IMR-90 (cell line): ENCODE data around the gene HEPHL1. TPM values are rescaled to one million over a fixed set of nuclear protein-coding genes. Genes with fewer than 3 reads are reported as not detected.
"Not testable (repeated sequence)": the region's sequence is repeated elsewhere in the genome, so short reads cannot be mapped to it uniquely, and the experiment has no call there.

ENCODE experiments used
- ATAC-seq: fragments of 200-7000 bp; cut with Tn5 transposase; 2 replicates; pipeline ENCODE4 v1.9.1; 2020; ENCODE audit warnings: low read depth, mild to moderate bottlenecking, moderate library complexity
- BruUV-seq: library from RNA; stranded (reverse); fragments of 400-500 nt; replicated peaks from 2 replicates; lab custom pipeline; 2021; lab: Mats Ljungman, UMichigan
- CTCF ChIA-PET: fragments of 300-600 bp; formaldehyde crosslinking; extraction: SDS; loops from one replicate; lab custom pipeline; 2021; ENCODE audit warnings: antibody characterized with exemption; lab: Yijun Ruan, JAX
- POLR2A ChIA-PET: fragments of 300-600 bp; sonication (Branson Sonifier 250); formaldehyde crosslinking; loops from one replicate; lab custom pipeline; 2022; ENCODE audit warnings: antibody characterized with exemption; ENCODE audit not compliant: unreplicated experiment; lab: Charles Lee
- DNase-seq: peaks from one replicate; pipeline ENCODE4 v3.0.0; 2013
- H2AFZ ChIP-seq: replicated peaks from 2 replicates; pipeline ENCODE3; 2013; ENCODE audit warnings: low read length, mild to moderate bottlenecking; ENCODE audit not compliant: poor library complexity
- H2AK5ac ChIP-seq: 2 replicates; pipeline ENCODE4 v1.6.1; 2013; ENCODE audit warnings: low read depth, low read length, inconsistent platforms
- H2AK9ac ChIP-seq: replicated peaks from 2 replicates; pipeline ENCODE3; 2013; ENCODE audit warnings: mild to moderate bottlenecking, low read depth, low read length, moderate library complexity; ENCODE audit not compliant: poor library complexity
- H2BK120ac ChIP-seq: 2 replicates; pipeline ENCODE4 v1.6.1; 2013; ENCODE audit warnings: low read depth, low read length, inconsistent platforms
- H2BK15ac ChIP-seq: 3 replicates; pipeline ENCODE4 v1.6.1; 2013; ENCODE audit warnings: low read depth, low read length, inconsistent platforms
- H2BK20ac ChIP-seq: 2 replicates; pipeline ENCODE4 v1.6.1; 2013; ENCODE audit warnings: low read depth, mild to moderate bottlenecking, inconsistent platforms, low read length, moderate library complexity
- H2BK5ac ChIP-seq: 2 replicates; pipeline ENCODE4 v1.6.1; 2013; ENCODE audit warnings: mild to moderate bottlenecking, low read depth, low read length, inconsistent platforms; ENCODE audit not compliant: poor library complexity, severe bottlenecking
- H3K14ac ChIP-seq: replicated peaks from 2 replicates; pipeline ENCODE4 v1.6.1; 2013; ENCODE audit warnings: low read depth, low read length, inconsistent platforms
- H3K18ac ChIP-seq: 2 replicates; pipeline ENCODE4 v1.6.1; 2013; ENCODE audit warnings: low read depth, low read length, control low read depth
- H3K23ac ChIP-seq: 2 replicates; pipeline ENCODE4 v1.6.1; 2013; ENCODE audit warnings: low read depth, low read length, inconsistent platforms
- H3K27ac ChIP-seq: 2 replicates; pipeline ENCODE4 v1.5.1; 2013; ENCODE audit warnings: mild to moderate bottlenecking, control low read depth, low read length; ENCODE audit not compliant: insufficient read depth
- H3K27me3 ChIP-seq: 2 replicates; pipeline ENCODE4 v1.6.1; 2013; ENCODE audit warnings: low read length; ENCODE audit not compliant: control insufficient read depth, insufficient read depth
- H3K36me3 ChIP-seq: 2 replicates; pipeline ENCODE4 v1.6.1; 2013; ENCODE audit warnings: low read length, mixed read lengths; ENCODE audit not compliant: control insufficient read depth, insufficient read depth
- H3K4ac ChIP-seq: 2 replicates; pipeline ENCODE4 v1.6.1; 2013; ENCODE audit warnings: low read depth, low read length, inconsistent platforms
- H3K4me1 ChIP-seq: 2 replicates; pipeline ENCODE4 v1.6.1; 2013; ENCODE audit warnings: low read length, mixed read lengths; ENCODE audit not compliant: control insufficient read depth, insufficient read depth
- H3K4me2 ChIP-seq: 2 replicates; pipeline ENCODE4 v1.6.1; 2013; ENCODE audit warnings: low read depth, mild to moderate bottlenecking, control low read depth, low read length, moderate library complexity
- H3K4me3 ChIP-seq: 2 replicates; pipeline ENCODE4 v1.5.1; 2013; ENCODE audit warnings: low read depth, mild to moderate bottlenecking, control low read depth, low read length, moderate library complexity; ENCODE audit not compliant: insufficient read depth
- H3K56ac ChIP-seq: 2 replicates; pipeline ENCODE4 v1.6.1; 2013; ENCODE audit warnings: low read length, inconsistent platforms; ENCODE audit not compliant: insufficient read depth; ENCODE audit errors: extremely low read depth
- H3K79me1 ChIP-seq, 2 experiments: 2 replicates each; pipeline ENCODE4 v1.6.1; 2013; ENCODE audit warnings: low read length in 2 of 2, inconsistent platforms in 1 of 2, low read depth in 1 of 2
- H3K9ac ChIP-seq: 2 replicates; pipeline ENCODE4 v1.6.1; 2013; ENCODE audit warnings: low read depth, low read length, control low read depth
- H3K9me1 ChIP-seq: 2 replicates; pipeline ENCODE4 v1.6.1; 2013; ENCODE audit warnings: low read length, inconsistent platforms; ENCODE audit not compliant: insufficient read depth
- H3K9me3 ChIP-seq: 2 replicates; pipeline ENCODE4 v1.6.1; 2013; ENCODE audit warnings: low read length; ENCODE audit not compliant: control insufficient read depth, insufficient read depth
- H4K20me1 ChIP-seq: 2 replicates; pipeline ENCODE4 v1.6.1; 2013; ENCODE audit warnings: low read length, inconsistent platforms; ENCODE audit not compliant: insufficient read depth
- H4K5ac ChIP-seq: 2 replicates; pipeline ENCODE4 v1.6.1; 2013; ENCODE audit warnings: mild to moderate bottlenecking, low read depth, low read length, control low read depth
- H4K8ac ChIP-seq, 2 experiments: 2 replicates each; pipeline ENCODE4 v1.6.1; 2013; ENCODE audit warnings: low read depth in 2 of 2, low read length in 2 of 2, control low read depth in 1 of 2, inconsistent platforms in 1 of 2
- H4K91ac ChIP-seq: 2 replicates; pipeline ENCODE4 v1.6.1; 2013; ENCODE audit warnings: low read depth, low read length, inconsistent platforms; ENCODE audit not compliant: insufficient read depth
- BHLHE40 ChIP-seq: fragments of 150-350 bp; IDR thresholded peaks from 2 replicates; pipeline ENCODE4 v1.6.1; 2016; ENCODE audit warnings: mild to moderate bottlenecking, low read depth, low read length
- CEBPB ChIP-seq: IDR thresholded peaks from 2 replicates; pipeline ENCODE4 v1.6.1; 2012; ENCODE audit warnings: low read depth, low read length, improper control_type of control experiment
- WGBS, 2 experiments: methylation state at CpG; one replicate each; pipeline versions ENCODE4 v1.1.5 to v1.1.7; 2013; ENCODE audit warnings: missing lambda C conversion rate in 2 of 2; ENCODE audit not compliant: insufficient read length in 1 of 2; ENCODE audit errors: extremely low coverage in 2 of 2; 5-methylcytosine and 5-hydroxymethylcytosine counted together
- dilution Hi-C: fragments of 300-500 bp; cut with HindIII; formaldehyde crosslinking; loops from one replicate; pipeline ENCODE4 v1.14.3; 2018; ENCODE audit warnings: low sequenced_read_pairs; ENCODE audit not compliant: unreplicated experiment
- in situ Hi-C: fragments of 300-500 bp; cut with MboI; formaldehyde crosslinking; loops from 3 replicates; pipeline ENCODE4 v1.14.3; 2019; ENCODE audit warnings: low sequenced_read_pairs, inconsistent platforms, mixed read lengths
- intact Hi-C: fragments of 100-400 bp; cut with micrococcal nuclease; formaldehyde crosslinking; loops from 2 replicates; pipeline ENCODE4 v1.10.0; 2022
- polyA plus RNA-seq, 3 experiments: library from polyadenylated mRNA; depleted of rRNA; stranded (reverse); fragments of >200 nt; gene quantifications; 2 replicates each; pipeline ENCODE4 v1.2.3, GENCODE V29; 2012; ENCODE audit warnings: low replicate concordance in 1 of 3
- total RNA-seq: library from RNA; depleted of rRNA; stranded (reverse); fragments of >200 nt; gene quantifications from 2 replicates; pipeline ENCODE4 v1.2.3, GENCODE V29; 2012

The HEPHL1 gene
- total and polyA plus RNA-seq, 2 of the 4 experiments (the other 2 are of a cell fraction): under 0.01 to 0.02 TPM

- Histone ChIP-seq H2BK15ac (peak overlapping the region; percentile 79), H3K9ac (no peak overlapping the region), H3K36me3 (no peaks in the 10 kb centered on the region), H3K4me3 (no peak overlapping the region), H3K4ac (peak overlapping the region; percentile 1), H2BK120ac (peak overlapping the region; percentile 75), H3K9me3 (no peaks in the 10 kb centered on the region), H4K91ac (peak overlapping the region; percentile 48), H4K20me1 (no peaks in the 10 kb centered on the region), H3K9me1 (peaks cover 9% of the 10 kb centered on the region), H4K8ac (peak overlapping the region in 1 of 2 experiments; percentile 14; a peak in 1 of 4 replicates), H2BK5ac (peak overlapping the region; percentile 58), H2AK5ac (no peak overlapping the region), H2AFZ (peak overlapping the region; percentile 18), H2AK9ac (no peak overlapping the region), H3K56ac (no peak overlapping the region), H3K27me3 (no peaks in the 10 kb centered on the region), H3K14ac (peak overlapping the region; percentile 23; the same call in 1 of the 2 replicates), H3K18ac (peak overlapping the region; percentile 11; the same call in 1 of the 2 replicates), H3K79me1 (peaks cover 0 to 11% of the 10 kb centered on the region in 2 experiments; a peak in 2 of 4 replicates), H3K4me1 (peaks cover 8% of the 10 kb centered on the region; the same call in 1 of the 2 replicates), H3K23ac (no peak overlapping the region; the same call in 1 of the 2 replicates), H3K4me2 (peak overlapping the region; percentile 4; the same call in 1 of the 2 replicates), H2BK20ac (peak overlapping the region; percentile 76), H4K5ac (peak overlapping the region; percentile 68; the same call in 1 of the 2 replicates), H3K27ac (no peak overlapping the region)
- TF ChIP-seq BHLHE40 (no peak), CEBPB (no peak)
- CTCF ChIA-PET: no interaction called here
- no TSS peak for BruUV-seq
- dilution Hi-C loops: no loop called here
- DNase-seq (peak; percentile 49), ATAC-seq (peak; percentile 56)
- POLR2A ChIA-PET: no interaction called here
- intact Hi-C loops: no loop called here
- in situ Hi-C loops: no loop called here
Observed at GRCh38 chr11:94117871-94118270, 96.7 kb downstream of the HEPHL1 start.

DNA sequence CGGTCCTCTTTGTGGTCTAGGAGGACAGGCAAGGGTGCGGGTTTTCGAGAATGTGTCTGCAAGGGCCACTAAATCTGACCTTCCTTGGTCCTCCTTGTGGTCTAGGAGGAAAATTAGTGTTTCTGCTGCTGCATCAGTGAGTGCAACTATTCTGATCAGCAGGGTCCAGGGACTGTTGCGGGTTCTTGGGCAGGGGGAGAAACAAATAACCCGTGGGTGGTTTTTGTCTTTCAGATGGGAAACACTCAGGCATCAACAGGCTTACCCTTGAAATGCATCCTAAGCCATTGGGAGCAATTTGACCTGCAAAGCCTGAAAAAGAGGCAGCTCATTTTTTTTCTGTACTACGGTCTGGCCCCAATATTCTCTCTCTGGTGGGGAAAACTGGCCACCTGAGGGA is 98.5 kb downstream of the HEPHL1 start:
- H3K14ac ChIP-seq, H3K4me3 ChIP-seq, H3K27ac ChIP-seq, H2BK120ac ChIP-seq, intact Hi-C loops, H4K91ac ChIP-seq, BruUV-seq, H2AFZ ChIP-seq, H2AK5ac ChIP-seq, H3K4me1 ChIP-seq, H4K5ac ChIP-seq, H3K4ac ChIP-seq, H3K27me3 ChIP-seq, H3K23ac ChIP-seq, H2BK15ac ChIP-seq, H2AK9ac ChIP-seq, dilution Hi-C loops, POLR2A ChIA-PET, H3K4me2 ChIP-seq, H3K18ac ChIP-seq, H4K8ac ChIP-seq, DNase-seq, H3K9me1 ChIP-seq, ATAC-seq, H3K9me3 ChIP-seq, H4K20me1 ChIP-seq, H3K56ac ChIP-seq, in situ Hi-C loops, H3K36me3 ChIP-seq, H2BK5ac ChIP-seq, H3K9ac ChIP-seq: not testable (repeated sequence)
- 0 out of 2 replicates have a peak overlapping the region, but pooled peaks have one; percentile 26 for H2BK20ac ChIP-seq
- WGBS, 2 experiments: 100% methylated on average over 1 of the region's 6 CpGs; no CpG with 5 or more reads in 1 of the 2 experiments
- H3K79me1 ChIP-seq: peaks cover 0 to 11% of the 10 kb centered on the region in 2 experiments; a peak in 2 of 4 replicates
- CTCF ChIA-PET: interaction anchor here (1.0 kb wide), 1 partner anchor 224 kb away, joined by 4 read pairs; no protein-coding TSS in a partner anchor
